ENCODE measurements around the gene DSPP.

The DSPP gene

DNA sequence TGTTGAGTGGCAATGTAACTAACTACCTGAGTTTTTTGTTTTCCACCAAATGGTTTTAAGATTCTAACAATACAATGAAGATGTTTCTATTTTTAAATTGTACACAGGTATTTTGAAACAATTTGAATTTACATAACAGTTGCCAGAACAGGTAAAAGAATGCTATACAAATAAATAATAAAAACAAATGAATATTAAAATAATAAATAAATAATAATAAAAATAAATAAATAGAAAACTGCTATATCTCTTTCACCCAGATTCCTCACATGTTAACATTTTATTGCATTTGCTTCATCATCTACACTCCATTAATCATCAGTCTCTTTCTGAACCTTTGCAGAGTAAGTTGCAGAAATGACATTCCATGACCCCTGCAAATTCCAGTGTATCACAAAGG is 32.3 kb upstream of the DSPP start:
- no peak overlapping the region for H3K4me3 ChIP-seq (ENCODE audit: low read length, poor library complexity, severe bottlenecking)
- no peaks in the 10 kb centered on the region for H3K36me3 ChIP-seq (ENCODE audit: insufficient read depth, low read length)
- no peaks in the 10 kb centered on the region for H3F3A ChIP-seq (ENCODE audit: low read depth)
- H3K79me2 ChIP-seq (ENCODE audit: insufficient read depth, low read length) = no peaks in the 10 kb centered on the region
- TF ChIP-seq, protein P1, sequence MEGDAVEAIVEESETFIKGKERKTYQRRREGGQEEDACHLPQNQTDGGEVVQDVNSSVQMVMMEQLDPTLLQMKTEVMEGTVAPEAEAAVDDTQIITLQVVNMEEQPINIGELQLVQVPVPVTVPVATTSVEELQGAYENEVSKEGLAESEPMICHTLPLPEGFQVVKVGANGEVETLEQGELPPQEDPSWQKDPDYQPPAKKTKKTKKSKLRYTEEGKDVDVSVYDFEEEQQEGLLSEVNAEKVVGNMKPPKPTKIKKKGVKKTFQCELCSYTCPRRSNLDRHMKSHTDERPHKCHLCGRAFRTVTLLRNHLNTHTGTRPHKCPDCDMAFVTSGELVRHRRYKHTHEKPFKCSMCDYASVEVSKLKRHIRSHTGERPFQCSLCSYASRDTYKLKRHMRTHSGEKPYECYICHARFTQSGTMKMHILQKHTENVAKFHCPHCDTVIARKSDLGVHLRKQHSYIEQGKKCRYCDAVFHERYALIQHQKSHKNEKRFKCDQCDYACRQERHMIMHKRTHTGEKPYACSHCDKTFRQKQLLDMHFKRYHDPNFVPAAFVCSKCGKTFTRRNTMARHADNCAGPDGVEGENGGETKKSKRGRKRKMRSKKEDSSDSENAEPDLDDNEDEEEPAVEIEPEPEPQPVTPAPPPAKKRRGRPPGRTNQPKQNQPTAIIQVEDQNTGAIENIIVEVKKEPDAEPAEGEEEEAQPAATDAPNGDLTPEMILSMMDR (conservative IDR thresholded peaks at IDR 0.05; ENCODE audit: low read length) = no peak
- no peak for TF ChIP-seq EZH2phosphoT487 (IDR thresholded peaks at IDR 0.05; ENCODE audit: borderline replicate concordance)
- H3K4me1 ChIP-seq (ENCODE audit: insufficient read depth, low read length, poor library complexity, severe bottlenecking) = no peaks in the 10 kb centered on the region
- H3K9ac ChIP-seq (ENCODE audit: low read depth, low read length, poor library complexity, severe bottlenecking) = no peak overlapping the region
- 0 out of 2 replicates have a peak overlapping the region, but pooled peaks have one; percentile 18 for H2AFZ ChIP-seq (ENCODE audit: low read length)
- H3K9me3 ChIP-seq (ENCODE audit: insufficient read depth, low read depth, low read length) = no peaks in the 10 kb centered on the region
- no peak overlapping the region for H3K4me2 ChIP-seq (ENCODE audit: low read depth, low read length, poor library complexity, severe bottlenecking)
- H3K27me3 ChIP-seq (ENCODE audit: insufficient read depth, low read length, poor library complexity, severe bottlenecking) = no peaks in the 10 kb centered on the region
- no peaks in the 10 kb centered on the region for H3K9me2 ChIP-seq (replicated peaks; ENCODE audit: low read depth, low read length)
- H4K20me1 ChIP-seq (ENCODE audit: insufficient read depth, low read length, poor library complexity, severe bottlenecking) = no peaks in the 10 kb centered on the region

DNA sequence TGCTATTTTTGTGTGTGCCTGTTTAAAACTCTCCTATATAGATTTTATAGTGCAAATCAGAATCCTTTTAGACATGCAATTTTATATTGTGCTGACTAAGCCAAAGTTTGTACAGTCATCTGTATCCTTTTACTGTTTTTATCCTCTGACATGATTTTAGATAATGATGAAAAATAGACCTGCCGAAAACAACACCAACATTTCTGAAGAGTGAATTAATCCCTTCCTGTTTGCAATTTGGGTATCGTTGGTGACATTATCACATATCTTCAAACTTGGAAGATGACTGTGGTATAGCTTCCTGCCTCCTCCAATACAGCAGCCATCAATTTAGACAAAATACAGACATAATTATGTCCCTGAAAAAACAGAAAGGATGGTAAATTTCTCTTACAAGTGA is 28.9 kb upstream of the DSPP start:
- Histone ChIP-seq H3K9me2 (replicated peaks; ENCODE audit: low read depth, low read length) (no peaks in the 10 kb centered on the region), H3K4me1 (ENCODE audit: insufficient read depth, low read length, poor library complexity, severe bottlenecking) (no peaks in the 10 kb centered on the region), H3K27me3 (ENCODE audit: insufficient read depth, low read length, poor library complexity, severe bottlenecking) (no peaks in the 10 kb centered on the region), H3K9ac (ENCODE audit: low read depth, low read length, poor library complexity, severe bottlenecking) (no peak overlapping the region), H2AFZ (ENCODE audit: low read length) (no peak overlapping the region), H3K4me3 (ENCODE audit: low read length, poor library complexity, severe bottlenecking) (no peak overlapping the region), H4K20me1 (ENCODE audit: insufficient read depth, low read length, poor library complexity, severe bottlenecking) (no peaks in the 10 kb centered on the region), H3K9me3 (ENCODE audit: insufficient read depth, low read depth, low read length) (no peaks in the 10 kb centered on the region), H3K36me3 (ENCODE audit: insufficient read depth, low read length) (no peaks in the 10 kb centered on the region), H3F3A (ENCODE audit: low read depth) (no peaks in the 10 kb centered on the region), H3K79me2 (ENCODE audit: insufficient read depth, low read length) (no peaks in the 10 kb centered on the region), H3K4me2 (ENCODE audit: low read depth, low read length, poor library complexity, severe bottlenecking) (no peak overlapping the region)
- no peak for TF ChIP-seq EZH2phosphoT487 (IDR thresholded peaks at IDR 0.05; ENCODE audit: borderline replicate concordance)
- TF ChIP-seq, protein P1 (conservative IDR thresholded peaks at IDR 0.05; ENCODE audit: low read length) = no peak

DNA sequence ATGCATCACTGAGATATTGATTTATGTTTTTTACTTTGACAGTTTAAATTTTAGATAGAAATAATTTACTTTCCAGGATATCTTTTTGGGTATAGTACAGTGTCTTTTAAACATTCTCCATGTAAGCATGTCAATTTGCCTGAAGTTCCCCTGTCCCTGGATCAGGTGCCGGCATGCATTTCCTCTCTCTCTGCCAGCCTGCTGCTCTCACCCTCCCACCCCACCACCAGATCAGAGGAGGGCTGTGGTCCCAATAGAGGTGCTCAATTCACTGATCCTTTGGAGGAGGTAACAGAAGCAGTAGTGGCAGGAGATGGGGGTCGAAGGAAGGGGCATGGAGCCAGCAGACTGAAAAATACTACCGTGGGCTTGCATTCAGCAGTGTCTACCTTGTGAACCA is 28.3 kb upstream of the DSPP start:
- H3K4me2 ChIP-seq (ENCODE audit: low read depth, low read length, poor library complexity, severe bottlenecking) = no peak overlapping the region
- H3K4me1 ChIP-seq (ENCODE audit: insufficient read depth, low read length, poor library complexity, severe bottlenecking) = no peaks in the 10 kb centered on the region
- H3K36me3 ChIP-seq (ENCODE audit: insufficient read depth, low read length) = no peaks in the 10 kb centered on the region
- H2AFZ ChIP-seq (ENCODE audit: low read length) = no peak overlapping the region
- no peak overlapping the region for H3K4me3 ChIP-seq (ENCODE audit: low read length, poor library complexity, severe bottlenecking)
- no peaks in the 10 kb centered on the region for H3K79me2 ChIP-seq (ENCODE audit: insufficient read depth, low read length)
- H3K9me3 ChIP-seq (ENCODE audit: insufficient read depth, low read depth, low read length) = no peaks in the 10 kb centered on the region
- H3K9me2 ChIP-seq (replicated peaks; ENCODE audit: low read depth, low read length) = no peaks in the 10 kb centered on the region
- no peak for TF ChIP-seq EZH2phosphoT487 (IDR thresholded peaks at IDR 0.05; ENCODE audit: borderline replicate concordance)
- TF ChIP-seq, protein P1 (conservative IDR thresholded peaks at IDR 0.05; ENCODE audit: low read length) = no peak
- no peak overlapping the region for H3K9ac ChIP-seq (ENCODE audit: low read depth, low read length, poor library complexity, severe bottlenecking)
- H3F3A ChIP-seq (ENCODE audit: low read depth) = no peaks in the 10 kb centered on the region
- no peaks in the 10 kb centered on the region for H4K20me1 ChIP-seq (ENCODE audit: insufficient read depth, low read length, poor library complexity, severe bottlenecking)
- no peaks in the 10 kb centered on the region for H3K27me3 ChIP-seq (ENCODE audit: insufficient read depth, low read length, poor library complexity, severe bottlenecking)
